ENCODE data around the gene ESYT3.
"Not testable (repeated sequence)": the region's sequence is repeated elsewhere in the genome, so short reads cannot be mapped to it uniquely, and the experiment has no call there.

ESYT3 gene

GRCh38 chr3:138494607-138494929 is 60.2 kb downstream of the ESYT3 start:
- no peak for DNase-seq

- not testable (repeated sequence) for DNase-seq
These were observed 61.2 kb downstream of the ESYT3 start for GRCh38 chr3:138495638-138496037.

GRCh38 chr3:138496436-138496835 is 62.0 kb downstream of the ESYT3 start:
- no peak for DNase-seq

DNA sequence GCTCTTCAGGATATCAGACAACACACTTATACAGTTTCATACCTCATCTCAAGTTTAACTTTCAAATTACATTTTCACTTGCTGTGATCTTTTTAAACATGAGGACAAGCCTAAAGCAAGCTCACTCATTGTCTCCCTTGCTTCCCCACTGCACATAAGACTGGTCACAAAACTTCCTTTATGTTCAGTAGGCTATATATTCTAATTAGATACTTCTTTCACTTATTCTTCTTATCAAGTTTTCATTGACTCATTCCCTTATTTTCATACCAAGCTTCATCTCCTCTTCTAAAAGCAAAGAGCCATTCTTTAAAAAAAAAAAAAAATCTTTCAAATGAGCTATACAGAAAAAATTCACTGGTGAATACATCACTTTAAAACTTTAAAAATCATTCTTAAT is 62.6 kb downstream of the ESYT3 start:
- DNase-seq = no peak

DNA sequence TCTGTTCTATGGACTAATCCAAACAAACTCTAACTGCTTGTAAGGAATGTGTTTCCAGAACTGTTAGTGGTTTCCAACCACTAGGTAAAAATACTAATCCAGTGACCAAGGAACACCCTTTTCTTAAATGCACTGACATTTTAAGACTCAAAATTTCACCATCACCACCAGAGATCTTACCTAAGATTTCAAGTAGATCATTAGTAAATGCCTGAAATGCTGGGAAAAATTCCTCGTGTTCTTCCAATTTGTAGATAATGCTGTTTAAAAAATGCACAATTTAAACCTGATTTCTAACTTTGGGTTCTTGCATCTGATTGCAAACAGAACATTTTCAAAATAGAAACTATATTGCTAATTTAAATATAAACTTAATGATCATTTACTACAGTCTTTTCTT is 63.4 kb downstream of the ESYT3 start:
- no peak for DNase-seq

GRCh38 chr3:138498991-138499390 is 64.6 kb downstream of the ESYT3 start:
- no peak for DNase-seq

GRCh38 chr3:138507524-138507923 is 73.1 kb downstream of the ESYT3 start:
- DNase-seq = no peak

- no peak for DNase-seq
These were observed 75.2 kb downstream of the ESYT3 start for GRCh38 chr3:138509586-138509985.

- no peak for DNase-seq
These were observed 77.5 kb downstream of the ESYT3 start for GRCh38 chr3:138511945-138512344.

- DNase-seq = no peak
These were observed 78.9 kb downstream of the ESYT3 start for GRCh38 chr3:138513090-138513843.

DNA sequence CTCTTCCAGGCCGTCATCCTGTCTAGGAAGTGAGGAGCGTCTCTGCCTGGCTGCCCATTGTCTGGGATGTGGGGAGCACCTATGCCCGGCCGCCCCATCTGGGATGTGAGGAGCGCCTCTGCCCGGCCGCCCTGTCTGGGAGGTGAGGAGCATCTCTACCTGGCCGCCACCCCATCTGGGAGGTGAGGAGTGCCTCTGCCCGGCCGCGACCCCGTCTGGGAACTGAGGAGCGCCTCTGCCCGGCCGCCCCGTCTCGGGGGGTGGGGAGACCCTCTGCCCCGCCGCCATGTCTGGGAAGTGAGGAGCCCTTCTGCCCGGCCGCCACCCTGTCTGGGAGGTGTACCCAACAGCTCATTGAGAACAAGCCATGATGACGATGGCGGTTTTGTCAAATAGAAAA is 87.0 kb downstream of the ESYT3 start:
- not testable (repeated sequence) for DNase-seq

Measured in NCI-H1105 treated with DMSO at 0.1 percent for 48 hours (cell line).